ENCODE data around the gene WDTC1. TPM values are rescaled to one million over a fixed set of nuclear protein-coding genes. Genes with fewer than 3 reads are reported as not detected.
"Not testable (repeated sequence)": the region's sequence is repeated elsewhere in the genome, so short reads cannot be mapped to it uniquely, and the experiment has no call there.

WDTC1 gene
- total RNA-seq, 4 donors from 2014 or later, result 14.9 to 31.5 (median 26.8) TPM

- DNase-seq, result no peak
- Histone ChIP-seq H3K9me3 (no peaks in the 10 kb centered on the region), H3K27ac (no peak overlapping the region), H3K4me3 (no peak overlapping the region), H3K4me1 (no peaks in the 10 kb centered on the region), H3K36me3 (no peaks in the 10 kb centered on the region), H3K27me3 (peaks cover 0 to 18% (median 0%) of the 10 kb centered on the region in 4 donors)
- WGBS, 2 donors, result 100% methylated on average over 1 of the region's 1 CpG
- intact Hi-C loops (cut with DNase I), result no loop called here
- TF ChIP-seq POLR2A (IDR thresholded peaks at IDR 0.05) (no peak), CTCF (IDR thresholded peaks at IDR 0.05) (no peak)
These were observed 30.5 kb upstream of the WDTC1 start for GRCh38 chr1:27203946-27204345.

- H3K4me3 ChIP-seq; intact Hi-C loops (cut with DNase I); H3K27ac ChIP-seq; H3K36me3 ChIP-seq; H3K9me3 ChIP-seq; DNase-seq; H3K4me1 ChIP-seq: not testable (repeated sequence)
- 77 to 78% methylated on average over 1 of the region's 1 CpG for WGBS, 2 donors
- H3K27me3 ChIP-seq, result peaks cover 0 to 11% (median 0%) of the 10 kb centered on the region in 4 donors
These were observed 27.2 kb upstream of the WDTC1 start for GRCh38 chr1:27207238-27207637.

GRCh38 chr1:27208143-27208850 is 26.1 kb upstream of the WDTC1 start:
- H3K36me3 ChIP-seq; DNase-seq; H3K4me3 ChIP-seq; intact Hi-C loops (cut with DNase I); H3K27ac ChIP-seq; H3K4me1 ChIP-seq; H3K9me3 ChIP-seq: not testable (repeated sequence)
- 90 to 91% methylated on average over 9 to 11 of the region's 11 CpGs for WGBS, 2 donors
- peaks cover 0 to 11% (median 0%) of the 10 kb centered on the region in 4 donors for H3K27me3 ChIP-seq

GRCh38 chr1:27216466-27216865 is 18.0 kb upstream of the WDTC1 start:
- 86 to 87% methylated on average over 7 of the region's 7 CpGs for WGBS, 2 donors
- H3K9me3 ChIP-seq, result no peaks in the 10 kb centered on the region

GRCh38 chr1:27217401-27217800 is 17.0 kb upstream of the WDTC1 start:
- Histone ChIP-seq H3K9me3 (no peaks in the 10 kb centered on the region), H3K27me3 (no peaks in the 10 kb centered on the region), H3K36me3 (no peaks in the 10 kb centered on the region), H3K4me1 (no peaks in the 10 kb centered on the region), H3K27ac (no peak overlapping the region), H3K4me3 (no peak overlapping the region)
- intact Hi-C loops (cut with DNase I), result loop anchor here (10.0 kb wide), 1 partner anchor 47 kb away; no protein-coding TSS in a partner anchor
- 92 to 93% methylated on average over 6 of the region's 6 CpGs for WGBS, 2 donors
- no peak for DNase-seq
- no peak for TF ChIP-seq CTCF (IDR thresholded peaks at IDR 0.05)

More at GRCh38 chr1:27216466-27216865, 18.0 kb upstream of the WDTC1 start:
- no peaks in the 10 kb centered on the region for H3K4me1 ChIP-seq
- TF ChIP-seq CTCF (IDR thresholded peaks at IDR 0.05) (no peak), POLR2A (IDR thresholded peaks at IDR 0.05) (no peak)
- H3K27ac ChIP-seq, result no peak overlapping the region
- no peaks in the 10 kb centered on the region for H3K27me3 ChIP-seq
- DNase-seq, result no peak
- H3K36me3 ChIP-seq, result no peaks in the 10 kb centered on the region
- intact Hi-C loops (cut with DNase I), result loop anchor here (10.0 kb wide), 1 partner anchor 48 kb away; no protein-coding TSS in a partner anchor
- no peak overlapping the region for H3K4me3 ChIP-seq

GRCh38 chr1:27218736-27219135 is 15.7 kb upstream of the WDTC1 start:
- 94 to 95% methylated on average over 3 of the region's 3 CpGs for WGBS, 2 donors
- no peak overlapping the region for H3K4me3 ChIP-seq
- H3K27ac ChIP-seq, result no peak overlapping the region
- no peaks in the 10 kb centered on the region for H3K4me1 ChIP-seq
- no peaks in the 10 kb centered on the region for H3K36me3 ChIP-seq
- intact Hi-C loops (cut with DNase I), result loop anchor here (10.0 kb wide), 1 partner anchor 46 kb away; no protein-coding TSS in a partner anchor
- H3K27me3 ChIP-seq, result no peaks in the 10 kb centered on the region
- DNase-seq, result no peak
- TF ChIP-seq POLR2A (IDR thresholded peaks at IDR 0.05), result no peak
- TF ChIP-seq CTCF (IDR thresholded peaks at IDR 0.05), result no peak
- H3K9me3 ChIP-seq, result no peaks in the 10 kb centered on the region
